ENCODE measurements around the gene PALM.

PALM gene

DNA sequence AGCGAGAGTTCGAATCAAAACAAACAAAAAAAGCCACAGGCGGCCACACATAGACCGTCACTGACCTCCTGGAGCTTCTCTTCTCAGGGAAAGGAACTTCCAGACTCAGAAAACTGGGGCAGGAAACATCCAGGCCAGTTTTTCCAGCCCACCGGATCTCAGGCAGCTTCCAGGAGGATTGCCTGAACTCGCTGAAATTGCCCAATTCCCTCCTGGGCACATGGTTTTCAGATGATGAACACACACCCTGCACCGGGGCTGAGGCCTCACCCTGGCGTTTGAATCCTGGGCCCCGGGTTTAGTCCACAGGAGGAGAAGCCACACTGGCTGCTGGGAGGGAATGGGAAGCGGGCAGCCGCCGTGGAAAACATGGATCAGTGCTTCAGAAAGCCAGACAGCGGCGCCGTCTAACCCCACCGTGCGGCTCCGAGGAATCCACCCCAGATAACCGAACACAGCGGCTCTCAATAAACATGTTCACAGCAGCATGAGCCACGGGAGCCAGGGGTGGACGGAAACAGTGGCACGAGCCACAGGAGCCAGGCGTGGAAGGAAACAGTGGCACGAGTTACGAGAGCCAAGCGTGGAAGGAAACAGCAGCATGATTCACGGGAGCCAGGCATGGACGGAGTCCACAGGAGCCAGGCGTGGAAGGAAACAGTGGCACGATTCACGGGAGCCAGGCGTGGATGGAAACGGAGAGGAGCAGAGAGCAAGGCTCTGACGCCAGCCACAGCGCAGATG lies 70.3 kb downstream of the PALM start:
- FAIRE-seq, result no peak
- peak; percentile 16 for DNase-seq (ENCODE audit: low spot score)

DNA sequence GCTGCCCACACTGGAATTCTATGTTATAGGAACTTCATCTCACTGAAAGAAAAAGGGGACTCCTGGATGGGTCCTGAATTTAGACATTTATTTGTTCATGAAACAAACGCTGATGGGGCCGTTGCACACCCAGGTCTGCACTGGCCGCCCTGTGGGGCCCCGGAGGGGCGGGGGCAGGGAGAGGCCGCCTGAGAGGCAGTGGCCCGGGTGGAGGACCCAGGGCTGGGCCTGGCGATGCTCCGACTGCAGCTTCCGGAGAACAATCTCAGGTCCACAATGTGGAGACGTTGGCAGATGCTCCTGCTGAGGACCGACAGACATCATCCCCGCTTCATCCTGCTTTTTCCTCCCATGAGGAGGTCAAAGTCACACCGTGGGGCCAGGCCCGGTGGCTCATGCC lies 72.2 kb downstream of the PALM start:
- DNase-seq (ENCODE audit: low spot score) (no peak), FAIRE-seq (no peak)

DNA sequence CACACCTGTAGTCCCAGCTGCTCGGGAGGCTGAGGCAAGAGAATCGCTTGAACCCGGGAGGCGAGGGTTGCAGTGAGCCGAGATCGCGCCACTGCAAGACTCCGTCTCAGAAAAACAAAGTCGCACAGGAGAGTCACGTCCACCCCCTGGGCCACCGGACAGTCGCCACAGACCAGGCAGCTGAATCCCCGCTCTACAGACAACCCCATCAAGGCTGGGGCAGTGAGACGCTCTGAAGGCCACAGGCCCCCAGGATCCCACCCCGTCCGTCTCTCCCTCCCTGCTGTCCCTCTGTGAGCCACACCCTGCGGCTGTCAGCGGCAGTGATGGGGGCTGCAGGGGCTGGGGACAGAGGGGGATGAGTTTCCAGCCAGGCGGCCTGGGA lies 73.1 kb downstream of the PALM start:
- no peak for DNase-seq (ENCODE audit: low spot score)
- FAIRE-seq, result no peak

DNA sequence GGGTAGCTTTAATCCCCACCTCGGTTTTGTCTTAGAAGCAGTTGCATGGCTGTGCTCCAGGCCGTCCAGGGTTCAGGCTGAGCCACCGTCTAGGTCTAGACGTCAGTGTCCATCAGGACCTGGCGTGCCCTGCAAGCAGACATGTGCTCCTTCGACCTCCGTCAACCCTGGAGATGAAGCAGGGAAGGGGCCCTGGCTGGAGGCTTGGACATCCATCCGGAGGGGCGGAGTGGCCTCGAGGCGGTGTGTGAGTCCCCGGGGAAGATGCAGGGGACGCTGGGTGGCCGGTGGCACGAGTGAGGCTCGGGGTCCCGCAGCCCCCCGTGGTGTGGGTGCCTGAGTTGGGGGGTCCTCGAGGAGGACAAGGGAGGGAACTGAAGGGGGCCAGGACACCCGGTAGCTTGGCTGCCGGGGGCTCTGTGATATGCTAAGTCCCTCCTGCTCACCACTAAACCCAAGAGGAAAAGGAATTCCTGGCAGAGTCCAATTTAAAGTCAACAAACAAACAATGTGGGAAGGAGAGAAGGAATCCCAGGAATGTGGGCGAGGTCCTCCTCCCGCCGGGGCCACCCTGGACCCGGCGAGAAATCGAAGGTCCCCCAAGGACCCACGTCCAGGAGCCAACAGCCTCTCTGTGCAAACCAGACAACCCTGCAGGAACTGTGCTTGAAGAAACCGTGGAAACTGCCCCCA lies 73.6 kb downstream of the PALM start:
- FAIRE-seq (no peak), DNase-seq (ENCODE audit: low spot score) (peak; percentile 65)

GRCh38 chr19:782878-783668 lies 74.3 kb downstream of the PALM start:
- DNase-seq (ENCODE audit: low spot score) (no peak), FAIRE-seq (no peak)

- FAIRE-seq (no peak), DNase-seq (ENCODE audit: low spot score) (peak; percentile 24)
Measured at GRCh38 chr19:784541-784940, 75.8 kb downstream of the PALM start.

- DNase-seq (ENCODE audit: low spot score), result no peak
- FAIRE-seq, result no peak
Measured at GRCh38 chr19:787536-787935, 78.8 kb downstream of the PALM start.

DNA sequence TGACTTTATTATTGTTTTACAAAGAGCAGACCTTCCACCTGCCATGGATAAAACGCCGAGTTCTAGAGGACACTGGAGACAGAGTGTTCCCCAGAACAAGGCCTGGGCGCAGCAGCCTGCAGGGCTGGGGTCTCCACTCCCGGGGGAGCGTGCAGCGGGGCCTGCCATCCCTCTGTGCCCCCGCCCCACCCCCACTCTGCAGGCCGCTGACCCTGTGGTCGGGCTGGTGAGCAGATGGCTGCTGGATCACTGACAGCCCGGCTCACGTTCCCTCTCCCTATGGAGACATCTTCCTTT lies 79.9 kb downstream of the PALM start:
- no peak for DNase-seq (ENCODE audit: low spot score)
- no peak for FAIRE-seq

DNA sequence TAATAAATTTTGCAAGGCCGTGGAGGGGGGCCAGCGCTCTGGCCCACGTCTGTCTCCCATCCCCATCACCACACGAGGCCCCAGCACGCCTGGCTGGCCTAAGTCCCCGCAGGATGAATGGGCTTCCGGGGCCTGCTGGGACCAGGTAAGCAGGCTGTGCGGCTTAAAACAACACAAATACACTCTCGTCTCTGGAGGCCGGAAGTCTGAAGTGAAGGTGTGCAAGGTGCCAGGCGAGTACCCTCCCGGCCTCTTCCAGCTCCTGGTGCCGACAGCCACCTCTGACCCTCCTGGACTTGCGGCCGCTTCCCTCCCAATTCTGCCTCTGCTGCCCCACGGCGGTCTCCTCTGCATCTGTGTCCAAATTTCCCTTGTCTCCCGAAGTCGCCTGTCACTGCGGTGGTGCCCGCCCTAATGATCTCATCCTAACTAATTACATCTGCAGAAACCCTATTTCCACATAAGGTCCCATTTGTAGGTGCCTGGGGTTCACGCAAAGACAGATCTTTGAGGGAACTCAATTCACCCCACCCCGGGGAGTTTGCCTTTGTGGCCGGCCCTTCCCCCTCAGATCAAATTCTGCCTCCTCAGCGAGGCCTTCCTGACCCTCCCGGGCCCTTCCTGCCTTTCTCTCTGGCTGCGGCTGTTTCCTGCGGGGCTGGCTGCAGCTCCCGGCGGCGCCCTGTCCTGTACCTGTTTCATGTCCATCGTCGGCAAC lies 80.4 kb downstream of the PALM start:
- FAIRE-seq, result no peak
- DNase-seq (ENCODE audit: low spot score), result no peak

- DNase-seq (ENCODE audit: low spot score), result no peak
- FAIRE-seq, result no peak
Measured at GRCh38 chr19:789701-790060, 80.9 kb downstream of the PALM start.

- DNase-seq (ENCODE audit: low spot score) (no peak), FAIRE-seq (no peak)
Measured at GRCh38 chr19:791007-791566, 82.4 kb downstream of the PALM start.

DNA sequence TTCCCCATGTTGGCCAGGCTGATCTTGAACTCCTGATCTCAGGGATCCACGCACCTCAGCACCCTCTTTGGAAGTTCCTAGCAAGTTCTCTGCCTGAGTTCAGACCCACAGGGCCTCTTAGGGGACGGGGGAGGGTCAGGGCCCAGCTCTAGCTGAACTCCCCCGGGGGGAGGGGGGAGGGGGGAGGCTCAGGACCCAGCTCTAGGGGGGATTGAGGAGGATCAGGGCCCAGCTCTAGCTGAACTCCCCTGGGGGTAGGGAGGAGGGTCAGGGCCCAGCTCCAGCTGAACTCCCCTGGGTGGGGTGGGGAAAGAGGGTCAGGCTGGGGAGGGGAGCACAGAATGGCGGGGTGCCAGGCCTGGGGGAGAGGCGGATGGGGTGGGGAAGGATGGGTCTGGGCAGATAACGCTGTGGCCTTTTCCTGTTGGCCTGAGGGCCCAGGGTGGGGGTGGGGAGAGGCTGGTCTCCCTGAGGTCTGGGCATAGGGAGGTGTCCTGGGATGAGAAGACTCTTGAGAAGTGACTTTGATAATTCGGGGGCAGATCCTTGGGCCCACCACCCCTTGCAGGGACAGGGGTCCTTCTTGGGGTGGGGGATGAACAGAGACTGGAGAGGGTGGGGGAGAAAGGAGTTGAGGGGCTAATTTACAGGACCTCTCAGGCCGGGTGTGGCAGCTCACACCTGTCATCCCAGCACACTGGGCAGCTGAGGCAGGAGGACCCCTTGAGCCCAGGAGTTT lies 83.0 kb downstream of the PALM start:
- FAIRE-seq (no peak), DNase-seq (ENCODE audit: low spot score) (no peak)

DNA sequence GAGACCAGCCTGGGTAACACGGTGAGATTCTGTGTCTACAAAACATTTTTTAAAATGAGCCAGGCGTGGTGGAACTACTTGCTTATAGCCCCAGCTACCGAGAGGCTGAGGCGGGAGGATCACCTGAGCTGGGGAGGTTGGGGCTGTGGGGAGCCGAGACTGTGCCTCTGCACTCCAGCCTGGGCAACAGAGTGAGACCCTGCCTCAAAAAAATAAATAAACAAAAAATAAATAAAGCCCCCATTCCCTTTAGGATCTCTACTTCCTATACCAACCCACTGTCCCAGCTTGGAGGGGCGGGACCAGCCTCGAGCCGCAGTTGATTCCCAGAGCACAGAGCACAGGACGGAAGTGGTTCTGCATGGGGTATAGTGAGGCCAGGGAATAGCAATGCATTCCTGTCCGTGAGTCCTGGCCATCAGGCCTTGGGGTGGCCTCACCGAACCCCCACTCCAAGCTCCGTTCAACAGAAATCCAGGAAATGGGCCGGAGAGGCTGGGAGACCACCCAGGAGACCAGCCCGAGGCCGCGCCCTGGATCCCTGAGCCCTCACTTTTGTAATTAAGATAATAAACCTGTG lies 83.7 kb downstream of the PALM start:
- no peak for DNase-seq (ENCODE audit: low spot score)
- FAIRE-seq, result no peak

GRCh38 chr19:793806-794205 lies 85.1 kb downstream of the PALM start:
- DNase-seq (ENCODE audit: low spot score) (no peak), FAIRE-seq (no peak)

GRCh38 chr19:795073-795611 lies 86.4 kb downstream of the PALM start:
- no peak for DNase-seq (ENCODE audit: low spot score)
- no peak for FAIRE-seq

DNA sequence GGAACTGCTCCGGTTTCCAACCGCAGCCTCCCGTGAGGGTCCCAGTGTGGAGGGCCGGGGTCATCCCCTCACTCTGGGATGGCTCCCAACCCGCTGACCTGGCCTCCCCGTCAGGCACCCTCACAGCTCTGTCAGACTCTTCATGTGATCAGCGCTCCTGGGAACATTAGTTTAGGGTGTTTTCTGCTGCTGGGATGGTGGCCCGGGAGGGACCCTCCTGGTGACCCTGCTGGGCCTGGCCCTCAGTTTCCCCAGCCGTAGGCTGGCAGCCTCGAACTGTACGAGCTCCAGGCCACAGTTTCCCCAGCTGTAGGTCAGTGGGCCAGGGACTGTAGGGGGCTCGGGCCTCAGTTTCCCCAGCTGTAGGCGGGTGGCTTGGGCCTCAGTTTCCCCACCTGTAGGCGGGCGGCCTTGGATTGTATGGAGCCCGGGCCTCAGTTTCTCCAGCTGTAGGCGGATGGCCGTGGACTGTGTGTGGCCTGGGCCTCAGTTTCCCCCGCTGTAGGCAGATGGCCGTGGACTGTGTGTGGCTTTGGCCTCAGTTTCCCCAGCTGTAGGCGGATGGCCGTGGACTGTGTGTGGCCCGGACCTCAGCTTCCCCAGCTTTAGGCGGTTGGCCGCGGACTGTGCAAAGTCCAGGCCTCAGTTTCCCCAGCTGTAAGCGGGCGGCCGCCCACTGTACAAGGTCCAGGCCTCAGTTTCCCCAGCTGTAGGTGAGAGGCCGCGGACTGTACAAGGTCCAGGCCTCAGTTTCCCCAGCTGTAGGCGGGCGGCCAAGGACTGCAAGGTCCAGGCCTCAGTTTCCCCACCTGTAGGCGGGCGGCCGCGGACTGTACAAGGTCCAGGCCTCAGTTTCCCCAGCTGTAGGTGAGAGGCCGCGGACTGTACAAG lies 87.2 kb downstream of the PALM start:
- no peak for FAIRE-seq
- DNase-seq (ENCODE audit: low spot score), result no peak

- peak; percentile 96 for DNase-seq (ENCODE audit: low spot score)
- peak; percentile 90 for FAIRE-seq
Measured at GRCh38 chr19:796692-797527, 88.2 kb downstream of the PALM start, which contains the start of gene PTBP1. Gene PTBP1 (plus strand): TSS chr19:797452. CDS start chr19:797498, 46 bp downstream.
